Stimulated activated CD4-positive, alpha-beta T cell treated with anti-CD3 and anti-CD28 coated beads, Interleukin-1b, Interleukin-23, amount 100 ng/mL, for 1 hour (primary cell): ENCODE data around the gene OLFM2.
"Not testable (repeated sequence)": the region's sequence is repeated elsewhere in the genome, so short reads cannot be mapped to it uniquely, and the experiment has no call there.

Experiments used
- DNase-seq, 2 donors: peaks; one replicate each; pipeline ENCODE4 v3.0.0-alpha.2; 2020; ENCODE audit warnings: low read depth in 2 of 2

OLFM2 gene

GRCh38 chr19:9863759-9864158 lies 72.6 kb downstream of the OLFM2 start:
- DNase-seq, result no peak

GRCh38 chr19:9862938-9863337 lies 73.4 kb downstream of the OLFM2 start:
- no peak for DNase-seq

GRCh38 chr19:9861503-9861902 lies 74.8 kb downstream of the OLFM2 start:
- no peak for DNase-seq

- no peak for DNase-seq
Observed at GRCh38 chr19:9860407-9860806, 75.9 kb downstream of the OLFM2 start.

- DNase-seq, result no peak
Observed at GRCh38 chr19:9858766-9859165, 77.5 kb downstream of the OLFM2 start.

GRCh38 chr19:9857920-9858746 lies 78.2 kb downstream of the OLFM2 start:
- DNase-seq, result no peak

GRCh38 chr19:9857076-9857721 lies 79.1 kb downstream of the OLFM2 start:
- no peak for DNase-seq

GRCh38 chr19:9856609-9857008 lies 79.7 kb downstream of the OLFM2 start:
- DNase-seq, result no peak

GRCh38 chr19:9854282-9854846 lies 82.0 kb downstream of the OLFM2 start:
- no peak for DNase-seq

- DNase-seq, result no peak
Observed at GRCh38 chr19:9850235-9850959, 85.9 kb downstream of the OLFM2 start.

- no peak for DNase-seq
Observed at GRCh38 chr19:9849791-9850190, 86.5 kb downstream of the OLFM2 start.

GRCh38 chr19:9848762-9849161 lies 87.6 kb downstream of the OLFM2 start:
- DNase-seq, result no peak

- DNase-seq, result peak in 1 of 2 donors; percentile 28
Observed at GRCh38 chr19:9848060-9848459, 88.3 kb downstream of the OLFM2 start.

GRCh38 chr19:9847087-9847671 lies 89.1 kb downstream of the OLFM2 start:
- DNase-seq, result no peak

GRCh38 chr19:9843626-9844273 lies 92.6 kb downstream of the OLFM2 start:
- not testable (repeated sequence) for DNase-seq

GRCh38 chr19:9842834-9843625 lies 93.3 kb downstream of the OLFM2 start:
- no peak for DNase-seq

GRCh38 chr19:9839415-9839814 lies 96.9 kb downstream of the OLFM2 start:
- DNase-seq, result no peak

GRCh38 chr19:9838324-9838723 lies 98.0 kb downstream of the OLFM2 start:
- no peak for DNase-seq

- no peak for DNase-seq
Observed at GRCh38 chr19:9836021-9836420, 100.3 kb downstream of the OLFM2 start.

GRCh38 chr19:9835507-9835949 lies 100.8 kb downstream of the OLFM2 start:
- no peak for DNase-seq
